HEK293T (cell line): Measurements from ENCODE around the gene RYR3.

Source experiments
- HDGF ChIP-seq: fragments of 450-650 bp; IDR thresholded peaks from 2 replicates; pipeline ENCODE4 v1.6.1; 2017; ENCODE audit warnings: antibody characterized with exemption, borderline replicate concordance
- TARDBP ChIP-seq: fragments of 450-650 bp; IDR thresholded peaks from 2 replicates; pipeline ENCODE4 v1.6.1; 2016

DNA sequence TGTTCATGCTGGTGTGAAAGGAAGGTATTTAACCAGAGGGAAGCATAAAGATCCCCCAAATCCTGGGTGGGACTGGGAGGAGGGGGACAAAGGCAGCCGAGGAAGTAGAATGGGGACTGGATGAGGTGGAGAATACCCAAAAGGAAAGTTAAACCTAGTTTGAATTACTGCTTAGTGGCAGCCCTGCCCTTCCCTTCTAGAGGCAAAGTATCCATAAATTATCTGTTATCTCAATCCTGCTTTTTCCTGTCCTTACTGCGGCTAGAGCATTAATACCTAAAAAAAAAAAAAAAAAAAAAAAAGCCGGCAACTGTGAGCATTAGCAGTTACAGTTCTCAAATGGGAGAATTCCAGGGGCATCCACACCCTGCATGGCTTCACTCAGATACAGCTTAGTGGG is 139.0 kb downstream of the RYR3 start:
- TF ChIP-seq TARDBP (no peak), HDGF (no peak)
